ENCODE data around the gene DNAJC17. TPM values are rescaled to one million over a fixed set of nuclear protein-coding genes. Genes with fewer than 3 reads are reported as not detected.
A peak's percentile ranks its signal among the peaks of the same experiment; 100 is the strongest.

Gene DNAJC17
- total and polyA plus RNA-seq, 2 of the 13 experiments (the other 11 are each of a cell fraction or from before 2014, with no cell fraction given) = 22.2 to 26.5 TPM

DNA sequence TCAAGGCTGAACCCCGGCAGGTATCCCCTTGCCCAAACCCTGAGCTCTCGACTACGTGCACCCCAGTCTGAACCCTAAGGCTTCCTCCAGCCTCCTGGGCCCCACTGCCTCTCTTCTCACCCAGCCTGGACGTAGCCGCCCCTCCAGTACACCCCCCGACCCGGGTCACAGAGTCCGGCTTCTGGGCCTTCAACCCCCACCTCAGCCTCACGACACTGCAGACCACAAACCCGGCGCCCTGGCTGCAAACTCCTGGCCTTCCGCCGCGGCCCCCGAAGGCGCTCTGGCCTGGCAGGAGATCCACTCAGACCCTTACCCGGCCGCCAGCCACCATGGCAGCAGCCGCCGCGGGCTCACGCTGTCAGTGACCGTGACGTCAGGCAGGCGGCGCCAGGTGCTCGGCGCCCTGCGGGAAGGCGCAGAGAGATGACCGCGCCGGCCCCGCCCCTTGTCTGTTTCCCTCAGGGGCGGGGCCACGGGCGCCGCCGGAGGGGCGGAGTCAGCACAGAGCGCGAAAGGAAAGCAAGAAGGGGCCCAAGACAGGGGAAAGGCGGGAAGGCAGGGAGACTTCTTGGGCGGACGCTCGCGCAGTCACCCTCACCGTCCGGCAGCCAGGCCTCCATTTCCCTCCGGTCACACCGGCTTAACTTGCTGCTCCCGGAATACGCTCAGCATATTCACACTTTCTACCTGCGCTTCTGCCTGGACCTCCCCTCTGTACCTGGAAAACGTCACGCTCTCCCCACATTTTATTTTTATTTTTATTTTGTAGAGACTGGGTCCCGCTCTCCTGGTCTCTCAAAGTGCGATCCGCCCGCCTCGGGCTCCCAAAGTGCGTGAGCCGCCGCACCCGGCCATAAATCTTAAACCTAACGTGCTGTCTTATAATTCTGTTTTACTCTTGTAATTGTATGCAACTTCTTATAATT, 52.1 kb downstream of the DNAJC17 start, which contains the start of gene RMDN3 (continued):
- TF ChIP-seq, protein P1, sequence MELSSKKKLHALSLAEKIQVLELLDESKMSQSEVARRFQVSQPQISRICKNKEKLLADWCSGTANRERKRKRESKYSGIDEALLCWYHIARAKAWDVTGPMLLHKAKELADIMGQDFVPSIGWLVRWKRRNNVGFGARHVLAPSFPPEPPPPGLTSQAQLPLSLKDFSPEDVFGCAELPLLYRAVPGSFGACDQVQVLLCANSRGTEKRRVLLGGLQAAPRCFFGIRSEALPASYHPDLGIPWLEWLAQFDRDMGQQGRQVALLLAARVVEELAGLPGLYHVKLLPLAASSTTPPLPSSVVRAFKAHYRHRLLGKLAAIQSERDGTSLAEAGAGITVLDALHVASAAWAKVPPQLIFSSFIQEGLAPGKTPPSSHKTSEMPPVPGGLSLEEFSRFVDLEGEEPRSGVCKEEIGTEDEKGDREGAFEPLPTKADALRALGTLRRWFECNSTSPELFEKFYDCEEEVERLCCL (CRISPR knock-in tag; IDR thresholded peaks at IDR 0.05; ENCODE audit: borderline replicate concordance) = no peak
- TF ChIP-seq, protein P2, sequence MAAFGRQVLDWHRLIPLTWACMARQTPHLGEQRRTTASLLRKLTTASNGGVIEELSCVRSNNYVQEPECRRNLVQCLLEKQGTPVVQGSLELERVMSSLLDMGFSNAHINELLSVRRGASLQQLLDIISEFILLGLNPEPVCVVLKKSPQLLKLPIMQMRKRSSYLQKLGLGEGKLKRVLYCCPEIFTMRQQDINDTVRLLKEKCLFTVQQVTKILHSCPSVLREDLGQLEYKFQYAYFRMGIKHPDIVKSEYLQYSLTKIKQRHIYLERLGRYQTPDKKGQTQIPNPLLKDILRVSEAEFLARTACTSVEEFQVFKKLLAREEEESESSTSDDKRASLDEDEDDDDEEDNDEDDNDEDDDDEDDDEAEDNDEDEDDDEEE (CRISPR knock-in tag; IDR thresholded peaks at IDR 0.05) = peak; percentile 78; the same call in 1 of the 2 replicates
- TF ChIP-seq ETV5 (CRISPR knock-in tag; IDR thresholded peaks at IDR 0.05; ENCODE audit: borderline replicate concordance) (peak; percentile 29; the same call in 1 of the 2 replicates), ZNF24 (IDR thresholded peaks at IDR 0.05) (no peak), IRF2 (CRISPR knock-in tag; IDR thresholded peaks at IDR 0.05) (peak; percentile 69; the same call in 1 of the 2 replicates), ZNF451 (CRISPR knock-in tag; IDR thresholded peaks at IDR 0.05) (0 out of 2 replicates have a peak, but pooled peaks have one; percentile 71), HNRNPK (IDR thresholded peaks at IDR 0.05; ENCODE audit: low read depth, low read length, poor library complexity, severe bottlenecking) (peak; percentile 38), NR2C2 (CRISPR knock-in tag; IDR thresholded peaks at IDR 0.05; ENCODE audit: borderline replicate concordance) (peak; percentile 70; the same call in 1 of the 2 replicates), ZNF530 (CRISPR knock-in tag; IDR thresholded peaks at IDR 0.05; ENCODE audit: low read depth) (no peak), CEBPG (CRISPR knock-in tag; IDR thresholded peaks at IDR 0.05) (no peak), FOXP1 (IDR thresholded peaks at IDR 0.05) (no peak), FOXP1 (CRISPR knock-in tag; IDR thresholded peaks at IDR 0.05) (0 out of 2 replicates have a peak, but pooled peaks have one; percentile 20), DNMT3B (CRISPR knock-in tag; conservative IDR thresholded peaks at IDR 0.05) (no peak), ZNF354B (CRISPR knock-in tag; IDR thresholded peaks at IDR 0.05) (0 out of 2 replicates have a peak, but pooled peaks have one; percentile 36), NFE2L2 (IDR thresholded peaks at IDR 0.05; ENCODE audit: low read length) (no peak), ZNF564 (CRISPR knock-in tag; IDR thresholded peaks at IDR 0.05) (no peak), ZNF136 (CRISPR knock-in tag; IDR thresholded peaks at IDR 0.05; ENCODE audit: low read depth) (no peak), ZNF124 (CRISPR knock-in tag; IDR thresholded peaks at IDR 0.05) (no peak; the same call in 1 of the 2 replicates)
- TF ChIP-seq, protein P3, sequence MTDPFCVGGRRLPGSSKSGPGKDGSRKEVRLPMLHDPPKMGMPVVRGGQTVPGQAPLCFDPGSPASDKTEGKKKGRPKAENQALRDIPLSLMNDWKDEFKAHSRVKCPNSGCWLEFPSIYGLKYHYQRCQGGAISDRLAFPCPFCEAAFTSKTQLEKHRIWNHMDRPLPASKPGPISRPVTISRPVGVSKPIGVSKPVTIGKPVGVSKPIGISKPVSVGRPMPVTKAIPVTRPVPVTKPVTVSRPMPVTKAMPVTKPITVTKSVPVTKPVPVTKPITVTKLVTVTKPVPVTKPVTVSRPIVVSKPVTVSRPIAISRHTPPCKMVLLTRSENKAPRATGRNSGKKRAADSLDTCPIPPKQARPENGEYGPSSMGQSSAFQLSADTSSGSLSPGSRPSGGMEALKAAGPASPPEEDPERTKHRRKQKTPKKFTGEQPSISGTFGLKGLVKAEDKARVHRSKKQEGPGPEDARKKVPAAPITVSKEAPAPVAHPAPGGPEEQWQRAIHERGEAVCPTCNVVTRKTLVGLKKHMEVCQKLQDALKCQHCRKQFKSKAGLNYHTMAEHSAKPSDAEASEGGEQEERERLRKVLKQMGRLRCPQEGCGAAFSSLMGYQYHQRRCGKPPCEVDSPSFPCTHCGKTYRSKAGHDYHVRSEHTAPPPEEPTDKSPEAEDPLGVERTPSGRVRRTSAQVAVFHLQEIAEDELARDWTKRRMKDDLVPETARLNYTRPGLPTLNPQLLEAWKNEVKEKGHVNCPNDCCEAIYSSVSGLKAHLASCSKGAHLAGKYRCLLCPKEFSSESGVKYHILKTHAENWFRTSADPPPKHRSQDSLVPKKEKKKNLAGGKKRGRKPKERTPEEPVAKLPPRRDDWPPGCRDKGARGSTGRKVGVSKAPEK (CRISPR knock-in tag; IDR thresholded peaks at IDR 0.05; ENCODE audit: borderline replicate concordance) = no peak
- TF ChIP-seq, protein P4, sequence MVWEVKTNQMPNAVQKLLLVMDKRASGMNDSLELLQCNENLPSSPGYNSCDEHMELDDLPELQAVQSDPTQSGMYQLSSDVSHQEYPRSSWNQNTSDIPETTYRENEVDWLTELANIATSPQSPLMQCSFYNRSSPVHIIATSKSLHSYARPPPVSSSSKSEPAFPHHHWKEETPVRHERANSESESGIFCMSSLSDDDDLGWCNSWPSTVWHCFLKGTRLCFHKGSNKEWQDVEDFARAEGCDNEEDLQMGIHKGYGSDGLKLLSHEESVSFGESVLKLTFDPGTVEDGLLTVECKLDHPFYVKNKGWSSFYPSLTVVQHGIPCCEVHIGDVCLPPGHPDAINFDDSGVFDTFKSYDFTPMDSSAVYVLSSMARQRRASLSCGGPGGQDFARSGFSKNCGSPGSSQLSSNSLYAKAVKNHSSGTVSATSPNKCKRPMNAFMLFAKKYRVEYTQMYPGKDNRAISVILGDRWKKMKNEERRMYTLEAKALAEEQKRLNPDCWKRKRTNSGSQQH (CRISPR knock-in tag; IDR thresholded peaks at IDR 0.05; ENCODE audit: low read depth) = no peak
- TF ChIP-seq, protein P5, sequence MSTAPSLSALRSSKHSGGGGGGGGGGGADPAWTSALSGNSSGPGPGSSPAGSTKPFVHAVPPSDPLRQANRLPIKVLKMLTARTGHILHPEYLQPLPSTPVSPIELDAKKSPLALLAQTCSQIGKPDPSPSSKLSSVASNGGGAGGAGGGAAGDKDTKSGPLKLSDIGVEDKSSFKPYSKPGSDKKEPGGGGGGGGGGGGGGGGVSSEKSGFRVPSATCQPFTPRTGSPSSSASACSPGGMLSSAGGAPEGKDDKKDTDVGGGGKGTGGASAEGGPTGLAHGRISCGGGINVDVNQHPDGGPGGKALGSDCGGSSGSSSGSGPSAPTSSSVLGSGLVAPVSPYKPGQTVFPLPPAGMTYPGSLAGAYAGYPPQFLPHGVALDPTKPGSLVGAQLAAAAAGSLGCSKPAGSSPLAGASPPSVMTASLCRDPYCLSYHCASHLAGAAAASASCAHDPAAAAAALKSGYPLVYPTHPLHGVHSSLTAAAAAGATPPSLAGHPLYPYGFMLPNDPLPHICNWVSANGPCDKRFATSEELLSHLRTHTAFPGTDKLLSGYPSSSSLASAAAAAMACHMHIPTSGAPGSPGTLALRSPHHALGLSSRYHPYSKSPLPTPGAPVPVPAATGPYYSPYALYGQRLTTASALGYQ (CRISPR knock-in tag; IDR thresholded peaks at IDR 0.05) = no peak; the same call in 1 of the 2 replicates

Data from HepG2 (cell line).